ENCODE measurements around the gene C1orf226. TPM values are rescaled to one million over a fixed set of nuclear protein-coding genes. Genes with fewer than 3 reads are reported as not detected.
A peak's percentile ranks its signal among the peaks of the same experiment; 100 is the strongest.

The C1orf226 gene
- total and polyA plus RNA-seq, 9 of the 15 experiments (the other 6 are each of a cell fraction or from before 2014, with no cell fraction given): 0.10 to 1.4 (median 0.47) TPM

DNA sequence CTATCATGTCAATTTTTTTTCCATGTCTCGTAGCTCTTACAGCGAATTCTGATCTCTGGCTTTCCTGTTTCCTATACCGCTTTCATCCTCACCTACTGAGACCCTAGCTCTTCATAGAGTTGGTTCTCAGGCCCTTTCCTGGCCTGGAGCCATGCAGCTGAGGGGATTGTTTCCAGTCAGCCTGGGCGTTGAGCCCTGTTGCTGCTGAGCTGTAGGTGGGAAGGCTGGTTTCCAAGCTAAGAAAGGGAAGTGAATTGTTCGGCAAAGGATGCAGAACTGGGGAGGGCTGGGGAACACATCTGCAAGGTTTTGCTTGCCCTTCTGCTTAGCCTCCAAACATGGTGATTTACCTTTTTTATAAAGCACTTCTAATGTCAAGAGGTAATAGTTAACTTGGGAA, 46.4 kb upstream of the C1orf226 start:
- Histone ChIP-seq H3K27me3 (ENCODE audit: control insufficient read depth in 2 of 2, insufficient read depth in 2 of 2, low read length in 2 of 2) (peaks cover 0 to 5% of the 10 kb centered on the region in 2 experiments; a peak in 1 of 5 replicates), H2AFZ (ENCODE audit: low read depth, low read length) (no peak overlapping the region), H4K20me1 (replicated peaks; ENCODE audit: control insufficient read depth, insufficient read depth, low read length) (no peaks in the 10 kb centered on the region), H3K27ac (ENCODE audit: extremely low read depth, low read depth, low read length) (no peak overlapping the region), H3K36me3 (ENCODE audit: control insufficient read depth, insufficient read depth, low read length) (no peaks in the 10 kb centered on the region), H3K4me2 (ENCODE audit: insufficient read depth, low read length) (no peak overlapping the region), H3K79me2 (ENCODE audit: control insufficient read depth, insufficient read depth, low read length) (no peaks in the 10 kb centered on the region), H3K4me1 (replicated peaks in 1 of 2; ENCODE audit: control insufficient read depth in 2 of 2, insufficient read depth in 2 of 2, low read length in 2 of 2) (no peaks in the 10 kb centered on the region), H3K4me3 (no peak overlapping the region), H3K9me3 (replicated peaks; ENCODE audit: control insufficient read depth, insufficient read depth, low read depth, low read length) (no peaks in the 10 kb centered on the region), H3K9ac (ENCODE audit: insufficient read depth in 1 of 2, low read depth in 2 of 2, low read length in 2 of 2) (no peak overlapping the region), H3K9me1 (ENCODE audit: control insufficient read depth, insufficient read depth, low read length) (no peaks in the 10 kb centered on the region)
- POLR2A ChIA-PET: interaction anchor here (0.8 kb wide), 1 partner anchor 80 kb away, joined by 3 read pairs; no protein-coding TSS in a partner anchor
- ATAC-seq (no peak), DNase-seq (ENCODE audit: extremely low read depth in 1 of 4, low spot score in 3 of 4) (no peak), FAIRE-seq (no peak)
- BruUV-seq (replicated peaks): no TSS peak
- intact Hi-C loops (cut with micrococcal nuclease): no loop called here
- in situ Hi-C loops (cut with MboI): no loop called here
- TF ChIP-seq SPI1 (IDR thresholded peaks at IDR 0.05; ENCODE audit: borderline replicate concordance, low read depth, low read length) (peak; percentile 55; the same call in 1 of the 2 replicates), ZNF316 (IDR thresholded peaks at IDR 0.05) (no peak), NR2C2 (CRISPR knock-in tag; IDR thresholded peaks at IDR 0.05) (no peak), NR2C2 (tag; IDR thresholded peaks at IDR 0.05) (no peak), MYBL2 (IDR thresholded peaks at IDR 0.05; ENCODE audit: low read depth) (no peak), MYBL2 (CRISPR knock-in tag; IDR thresholded peaks at IDR 0.05; ENCODE audit: borderline replicate concordance) (no peak), DIDO1 (tag; IDR thresholded peaks at IDR 0.05; ENCODE audit: low read depth) (no peak)
- TF ChIP-seq, protein P1, sequence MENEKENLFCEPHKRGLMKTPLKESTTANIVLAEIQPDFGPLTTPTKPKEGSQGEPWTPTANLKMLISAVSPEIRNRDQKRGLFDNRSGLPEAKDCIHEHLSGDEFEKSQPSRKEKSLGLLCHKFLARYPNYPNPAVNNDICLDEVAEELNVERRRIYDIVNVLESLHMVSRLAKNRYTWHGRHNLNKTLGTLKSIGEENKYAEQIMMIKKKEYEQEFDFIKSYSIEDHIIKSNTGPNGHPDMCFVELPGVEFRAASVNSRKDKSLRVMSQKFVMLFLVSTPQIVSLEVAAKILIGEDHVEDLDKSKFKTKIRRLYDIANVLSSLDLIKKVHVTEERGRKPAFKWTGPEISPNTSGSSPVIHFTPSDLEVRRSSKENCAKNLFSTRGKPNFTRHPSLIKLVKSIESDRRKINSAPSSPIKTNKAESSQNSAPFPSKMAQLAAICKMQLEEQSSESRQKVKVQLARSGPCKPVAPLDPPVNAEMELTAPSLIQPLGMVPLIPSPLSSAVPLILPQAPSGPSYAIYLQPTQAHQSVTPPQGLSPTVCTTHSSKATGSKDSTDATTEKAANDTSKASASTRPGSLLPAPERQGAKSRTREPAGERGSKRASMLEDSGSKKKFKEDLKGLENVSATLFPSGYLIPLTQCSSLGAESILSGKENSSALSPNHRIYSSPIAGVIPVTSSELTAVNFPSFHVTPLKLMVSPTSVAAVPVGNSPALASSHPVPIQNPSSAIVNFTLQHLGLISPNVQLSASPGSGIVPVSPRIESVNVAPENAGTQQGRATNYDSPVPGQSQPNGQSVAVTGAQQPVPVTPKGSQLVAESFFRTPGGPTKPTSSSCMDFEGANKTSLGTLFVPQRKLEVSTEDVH (IDR thresholded peaks at IDR 0.05; ENCODE audit: low read depth, partially characterized antibody): no peak
- TF ChIP-seq, protein P2, sequence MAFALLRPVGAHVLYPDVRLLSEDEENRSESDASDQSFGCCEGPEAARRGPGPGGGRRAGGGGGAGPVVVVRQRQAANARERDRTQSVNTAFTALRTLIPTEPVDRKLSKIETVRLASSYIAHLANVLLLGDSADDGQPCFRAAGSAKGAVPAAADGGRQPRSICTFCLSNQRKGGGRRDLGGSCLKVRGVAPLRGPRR (CRISPR knock-in tag; IDR thresholded peaks at IDR 0.05): no peak
- CTCF ChIA-PET (ENCODE audit: low intra/inter-chr PET ratio): no interaction called here
- WGBS (ENCODE audit: insufficient coverage, low coverage, missing lambda C conversion rate): 20% methylated on average over 5 of the region's 5 CpGs
